OCI-LY3 (cell line): Measurements from ENCODE around the gene INPP5A.

Source experiments
- H2AFZ ChIP-seq: fragments of 200-600, 300-600 bp; shearing (Covaris generic); 2 replicates; pipeline ENCODE4 v1.6.0; 2014; ENCODE audit warnings: antibody characterized with exemption, low read depth, low read length
- H3K27ac ChIP-seq: fragments of 200-600, 300-600 bp; sonication (generic); 2 replicates; pipeline ENCODE4 v1.5.1; 2014; ENCODE audit warnings: mild to moderate bottlenecking, low read length, moderate library complexity, mixed read lengths
- H3K27me3 ChIP-seq: fragments of 200-600, 300-600 bp; sonication (generic); 2 replicates; pipeline ENCODE4 v1.6.1; 2014; ENCODE audit warnings: low read depth, low read length, mixed read lengths
- H3K36me3 ChIP-seq: fragments of 200-600, 300-600 bp; sonication (generic); replicated peaks from 2 replicates; pipeline ENCODE3; 2014; ENCODE audit warnings: low read depth, low read length, mixed read lengths
- H3K4me1 ChIP-seq: fragments of 300-600, 200-600 bp; sonication (generic); 2 replicates; pipeline ENCODE4 v1.6.1; 2014; ENCODE audit warnings: low read length, mixed read lengths
- H3K4me2 ChIP-seq: fragments of 200-600, 300-600 bp; sonication (generic); 2 replicates; pipeline ENCODE4 v1.6.1; 2014; ENCODE audit warnings: low read length, mixed read lengths
- H3K4me3 ChIP-seq: fragments of 300-600, 200-600 bp; sonication (generic); 2 replicates; pipeline ENCODE4 v1.5.1; 2014; ENCODE audit warnings: antibody characterized with exemption, mild to moderate bottlenecking, low read length, moderate library complexity
- H3K79me2 ChIP-seq: fragments of 300-600, 200-600 bp; shearing (Covaris generic); 2 replicates; pipeline ENCODE4 v1.6.1; 2014; ENCODE audit warnings: mild to moderate bottlenecking, low read length, mixed read lengths
- H3K9ac ChIP-seq: fragments of 300-600, 200-600 bp; shearing (Covaris generic); 2 replicates; pipeline ENCODE4 v1.6.0; 2014; ENCODE audit warnings: mild to moderate bottlenecking, low read length, moderate library complexity
- H3K9me3 ChIP-seq: fragments of 200-600, 300-600 bp; shearing (Covaris generic); 2 replicates; pipeline ENCODE4 v1.6.1; 2014; ENCODE audit warnings: low read length, mixed read lengths; ENCODE audit not compliant: insufficient read depth
- H4K20me1 ChIP-seq: fragments of 200-600, 300-600 bp; sonication (generic); 2 replicates; pipeline ENCODE4 v1.6.1; 2016; ENCODE audit warnings: low read length, mixed read lengths; ENCODE audit not compliant: insufficient read depth
- EZH2phosphoT487 ChIP-seq: fragments of 200-600 bp; shearing (Covaris generic); IDR thresholded peaks from 2 replicates; pipeline ENCODE4 v1.6.1; 2018; ENCODE audit warnings: antibody characterized with exemption, mixed run types, low read depth
- TF ChIP-seq, protein P1 (sequence below): fragments of 200-600, 300-600 bp; sonication (generic); IDR thresholded peaks from 2 replicates; pipeline ENCODE4 v1.5.1; 2014; ENCODE audit warnings: antibody characterized with exemption, low read length, low read depth

The INPP5A gene

DNA sequence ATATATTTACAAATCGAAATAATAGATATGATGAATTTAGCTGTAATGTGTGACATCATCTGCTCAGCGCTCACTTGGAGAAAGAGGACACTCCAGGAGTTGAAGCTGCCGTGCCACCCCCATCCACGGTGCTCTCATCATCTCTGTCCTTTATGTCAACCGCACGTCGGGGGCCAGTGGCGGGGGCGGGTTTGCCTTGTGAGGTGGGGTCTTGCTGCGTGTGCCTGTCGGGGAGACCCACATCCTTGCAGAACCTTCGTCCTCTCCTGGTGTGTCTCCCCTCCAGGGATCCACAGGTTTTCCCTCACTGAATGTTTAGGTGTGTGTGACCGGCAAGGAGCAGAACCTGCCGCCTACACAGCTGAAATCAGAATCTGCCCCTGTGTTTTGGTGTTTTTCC is 71.6 kb downstream of the INPP5A start:
- Histone ChIP-seq H3K27ac (no peak overlapping the region), H3K9ac (no peak overlapping the region), H3K27me3 (no peaks in the 10 kb centered on the region), H4K20me1 (no peaks in the 10 kb centered on the region), H3K9me3 (no peaks in the 10 kb centered on the region), H3K36me3 (no peaks in the 10 kb centered on the region), H3K4me2 (no peak overlapping the region), H3K4me1 (no peaks in the 10 kb centered on the region), H3K79me2 (no peaks in the 10 kb centered on the region), H2AFZ (no peak overlapping the region), H3K4me3 (no peak overlapping the region)
- no peak for TF ChIP-seq EZH2phosphoT487
- TF ChIP-seq, protein P1, sequence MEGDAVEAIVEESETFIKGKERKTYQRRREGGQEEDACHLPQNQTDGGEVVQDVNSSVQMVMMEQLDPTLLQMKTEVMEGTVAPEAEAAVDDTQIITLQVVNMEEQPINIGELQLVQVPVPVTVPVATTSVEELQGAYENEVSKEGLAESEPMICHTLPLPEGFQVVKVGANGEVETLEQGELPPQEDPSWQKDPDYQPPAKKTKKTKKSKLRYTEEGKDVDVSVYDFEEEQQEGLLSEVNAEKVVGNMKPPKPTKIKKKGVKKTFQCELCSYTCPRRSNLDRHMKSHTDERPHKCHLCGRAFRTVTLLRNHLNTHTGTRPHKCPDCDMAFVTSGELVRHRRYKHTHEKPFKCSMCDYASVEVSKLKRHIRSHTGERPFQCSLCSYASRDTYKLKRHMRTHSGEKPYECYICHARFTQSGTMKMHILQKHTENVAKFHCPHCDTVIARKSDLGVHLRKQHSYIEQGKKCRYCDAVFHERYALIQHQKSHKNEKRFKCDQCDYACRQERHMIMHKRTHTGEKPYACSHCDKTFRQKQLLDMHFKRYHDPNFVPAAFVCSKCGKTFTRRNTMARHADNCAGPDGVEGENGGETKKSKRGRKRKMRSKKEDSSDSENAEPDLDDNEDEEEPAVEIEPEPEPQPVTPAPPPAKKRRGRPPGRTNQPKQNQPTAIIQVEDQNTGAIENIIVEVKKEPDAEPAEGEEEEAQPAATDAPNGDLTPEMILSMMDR: no peak

DNA sequence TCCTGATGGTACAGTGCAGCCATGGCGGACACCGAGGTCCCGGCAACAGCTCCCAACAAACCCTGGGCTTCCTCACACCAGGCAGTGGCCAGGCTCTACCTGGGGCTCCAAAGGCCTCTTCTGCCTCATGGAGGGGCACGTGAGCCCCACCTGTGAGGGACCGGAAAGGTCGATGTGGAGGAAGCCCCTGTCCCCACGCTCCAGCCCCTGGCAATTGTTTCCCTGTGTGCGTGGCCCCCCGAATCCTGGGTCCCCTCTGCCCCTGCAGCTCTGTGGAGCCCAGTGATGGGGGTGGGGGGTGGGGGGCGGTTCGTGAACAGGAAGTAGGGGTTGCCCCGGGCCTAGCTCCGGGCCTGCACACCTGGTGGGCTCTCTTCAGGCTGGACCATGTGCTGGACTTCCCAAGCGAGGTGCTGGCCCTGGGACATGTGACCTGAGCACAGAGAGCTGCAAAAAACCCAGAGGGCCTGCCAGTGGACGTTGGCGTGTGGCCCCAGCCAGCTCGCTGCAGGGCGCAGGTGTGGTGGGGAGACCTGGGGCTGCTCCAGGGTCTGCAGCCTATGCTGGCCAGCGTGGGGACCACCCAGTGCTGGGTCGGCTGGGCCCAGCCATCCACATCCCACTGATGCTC is 72.6 kb downstream of the INPP5A start:
- Histone ChIP-seq H3K27ac (no peak overlapping the region), H3K27me3 (no peaks in the 10 kb centered on the region), H3K9me3 (no peaks in the 10 kb centered on the region), H3K4me1 (no peaks in the 10 kb centered on the region), H3K79me2 (no peaks in the 10 kb centered on the region), H3K36me3 (no peaks in the 10 kb centered on the region), H3K4me2 (no peak overlapping the region), H3K4me3 (no peak overlapping the region), H3K9ac (no peak overlapping the region), H4K20me1 (no peaks in the 10 kb centered on the region), H2AFZ (no peak overlapping the region)
- no peak for TF ChIP-seq EZH2phosphoT487
- TF ChIP-seq, protein P1: no peak

- Histone ChIP-seq H3K4me2 (no peak overlapping the region), H2AFZ (no peak overlapping the region), H3K36me3 (no peaks in the 10 kb centered on the region), H3K4me3 (no peak overlapping the region), H4K20me1 (no peaks in the 10 kb centered on the region), H3K9ac (no peak overlapping the region), H3K4me1 (no peaks in the 10 kb centered on the region), H3K27me3 (no peaks in the 10 kb centered on the region), H3K9me3 (no peaks in the 10 kb centered on the region), H3K27ac (no peak overlapping the region), H3K79me2 (no peaks in the 10 kb centered on the region)
- TF ChIP-seq EZH2phosphoT487: no peak
- TF ChIP-seq, protein P1: no peak
These were observed 73.7 kb downstream of the INPP5A start for GRCh38 chr10:132611026-132611910.

- Histone ChIP-seq H3K9me3 (no peaks in the 10 kb centered on the region), H3K27ac (no peak overlapping the region), H3K36me3 (no peaks in the 10 kb centered on the region), H3K4me1 (no peaks in the 10 kb centered on the region), H3K4me3 (no peak overlapping the region), H3K4me2 (no peak overlapping the region), H3K9ac (no peak overlapping the region), H3K27me3 (no peaks in the 10 kb centered on the region), H3K79me2 (no peaks in the 10 kb centered on the region), H2AFZ (no peak overlapping the region), H4K20me1 (no peaks in the 10 kb centered on the region)
- TF ChIP-seq, protein P1: no peak
- no peak for TF ChIP-seq EZH2phosphoT487
These were observed 74.4 kb downstream of the INPP5A start for GRCh38 chr10:132611986-132612385.
